SK-N-MC (cell line): ENCODE measurements around the gene RIC8A.
A peak's percentile ranks its signal among the peaks of the same experiment; 100 is the strongest.
"Not testable (repeated sequence)": the region's sequence is repeated elsewhere in the genome, so short reads cannot be mapped to it uniquely, and the experiment has no call there.

Experiments
- DNase-seq: peaks from one replicate; pipeline ENCODE4 v3.0.0-alpha.2; 2011; ENCODE audit warnings: low read depth, low spot score
- H3K27ac ChIP-seq: fragments of 200-600 bp; sonication (generic); 2 replicates; pipeline ENCODE4 v1.5.1; 2016; ENCODE audit warnings: mixed run types
- H3K36me3 ChIP-seq: fragments of 200-600 bp; sonication (generic); 2 replicates; pipeline ENCODE4 v1.6.1; 2017; ENCODE audit warnings: antibody characterized with exemption, low read length, mixed read lengths; ENCODE audit not compliant: insufficient read depth
- H3K4me3 ChIP-seq: fragments of 200-600 bp; sonication (generic); 2 replicates; pipeline ENCODE4 v1.5.1; 2016
- H3K9ac ChIP-seq: fragments of 200-600 bp; sonication (generic); 2 replicates; pipeline ENCODE4 v1.8.0; 2017; ENCODE audit warnings: mixed run types, mixed read lengths; ENCODE audit not compliant: insufficient read length
- H3K9me3 ChIP-seq: fragments of 200-600 bp; sonication (generic); 2 replicates; pipeline ENCODE4 v1.6.1; 2017; ENCODE audit warnings: low read depth, mild to moderate bottlenecking, antibody characterized with exemption, low read length, moderate library complexity, mixed read lengths
- EZH2 ChIP-seq: fragments of 200-600 bp; sonication (generic); IDR thresholded peaks from one replicate; pipeline ENCODE4 v1.6.1; 2017; ENCODE audit warnings: antibody characterized with exemption
- FOXP2 ChIP-seq: optimal IDR thresholded peaks from 2 replicates; pipeline ENCODE3; 2011; ENCODE audit warnings: mild to moderate bottlenecking, moderate library complexity; ENCODE audit not compliant: insufficient read depth; ENCODE audit errors: extremely low read length, control extremely low read depth
- POLR2AphosphoS5 ChIP-seq: IDR thresholded peaks from 2 replicates; pipeline ENCODE4 v1.6.1; 2012; ENCODE audit warnings: mild to moderate bottlenecking, low read depth, low read length, borderline replicate concordance

RIC8A gene

GRCh38 chr11:207208-207862 lies at the start of gene RIC8A, which contains the start of gene BET1L:
Gene RIC8A (plus strand): TSS chr11:207708. CDS start chr11:208855, 1,147 bp downstream.
Gene BET1L (minus strand): TSS chr11:207399. CDS start chr11:207321, 78 bp downstream.
- Histone ChIP-seq H3K36me3 (peaks cover 31% of the 10 kb centered on the region), H3K4me3 (peak within 1 kb of the TSS; percentile 96), H3K9me3 (no peaks in the 10 kb centered on the region), H3K27ac (peak within 1 kb of the TSS; percentile 97), H3K9ac (peak within 1 kb of the TSS; percentile 97)
- peak; percentile 33 for TF ChIP-seq FOXP2
- TF ChIP-seq POLR2AphosphoS5: peak; percentile 87
- TF ChIP-seq EZH2: no peak
- peak; percentile 91 for DNase-seq

- H3K4me3 ChIP-seq, H3K27ac ChIP-seq, H3K9ac ChIP-seq, DNase-seq, H3K36me3 ChIP-seq, H3K9me3 ChIP-seq: not testable (repeated sequence)
Measured at GRCh38 chr11:180242-180641, 27.3 kb upstream of the RIC8A start.

DNA sequence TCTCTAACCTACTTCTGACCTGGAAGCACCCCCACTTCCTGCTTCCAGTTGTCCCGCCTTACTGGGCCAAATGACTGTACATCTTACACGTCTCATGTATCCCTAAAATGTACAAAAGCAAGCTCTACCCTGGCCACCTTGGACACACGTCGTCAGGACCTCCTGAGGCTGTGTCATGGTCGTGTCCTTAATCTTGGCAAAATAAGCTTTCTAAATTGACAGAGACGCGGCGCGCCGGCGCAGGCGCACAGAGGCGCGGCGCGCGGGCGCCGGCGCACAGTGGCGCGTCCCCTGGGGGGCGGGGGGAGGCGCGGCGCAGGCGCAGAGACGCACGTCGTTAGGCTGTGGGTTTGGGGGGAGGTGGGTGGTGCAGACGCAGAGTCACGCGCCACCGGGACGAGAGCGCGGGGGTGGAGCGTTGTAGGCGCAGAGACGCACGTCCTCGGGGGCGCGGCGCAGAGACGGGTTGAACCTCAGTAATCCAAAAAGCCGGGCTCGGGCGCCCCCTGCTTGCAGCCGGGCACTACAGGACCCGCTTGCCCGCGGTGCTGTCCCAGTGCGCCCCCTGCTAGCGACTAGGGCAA lies 18.2 kb upstream of the RIC8A start:
- H3K27ac ChIP-seq, DNase-seq, H3K9ac ChIP-seq, H3K9me3 ChIP-seq, H3K36me3 ChIP-seq, H3K4me3 ChIP-seq: not testable (repeated sequence)

- not testable (repeated sequence) for H3K27ac ChIP-seq, DNase-seq, H3K36me3 ChIP-seq, H3K4me3 ChIP-seq, H3K9me3 ChIP-seq, H3K9ac ChIP-seq
Measured at GRCh38 chr11:189843-190311, 17.6 kb upstream of the RIC8A start.

DNA sequence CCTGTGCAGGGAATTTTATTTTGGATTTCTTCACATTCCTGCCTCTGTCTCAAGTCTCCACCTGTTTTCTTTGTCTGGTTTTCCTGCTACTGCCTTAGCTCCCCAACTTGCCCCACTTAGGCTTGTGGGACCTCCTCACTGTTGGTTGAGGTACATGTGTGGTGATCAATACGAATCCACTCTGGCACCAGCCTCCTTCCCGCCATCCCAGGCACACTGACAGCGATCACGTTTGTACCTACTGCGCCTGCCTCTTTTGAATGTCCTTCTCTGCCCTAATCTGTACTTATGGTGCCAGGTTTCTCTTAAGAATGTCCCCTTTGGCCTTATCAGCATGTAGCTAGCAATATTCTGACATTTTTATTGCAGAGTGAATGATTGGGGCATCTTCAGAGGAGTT lies 17.0 kb upstream of the RIC8A start:
- not testable (repeated sequence) for H3K9me3 ChIP-seq, H3K27ac ChIP-seq, H3K4me3 ChIP-seq, H3K36me3 ChIP-seq, H3K9ac ChIP-seq, DNase-seq

DNA sequence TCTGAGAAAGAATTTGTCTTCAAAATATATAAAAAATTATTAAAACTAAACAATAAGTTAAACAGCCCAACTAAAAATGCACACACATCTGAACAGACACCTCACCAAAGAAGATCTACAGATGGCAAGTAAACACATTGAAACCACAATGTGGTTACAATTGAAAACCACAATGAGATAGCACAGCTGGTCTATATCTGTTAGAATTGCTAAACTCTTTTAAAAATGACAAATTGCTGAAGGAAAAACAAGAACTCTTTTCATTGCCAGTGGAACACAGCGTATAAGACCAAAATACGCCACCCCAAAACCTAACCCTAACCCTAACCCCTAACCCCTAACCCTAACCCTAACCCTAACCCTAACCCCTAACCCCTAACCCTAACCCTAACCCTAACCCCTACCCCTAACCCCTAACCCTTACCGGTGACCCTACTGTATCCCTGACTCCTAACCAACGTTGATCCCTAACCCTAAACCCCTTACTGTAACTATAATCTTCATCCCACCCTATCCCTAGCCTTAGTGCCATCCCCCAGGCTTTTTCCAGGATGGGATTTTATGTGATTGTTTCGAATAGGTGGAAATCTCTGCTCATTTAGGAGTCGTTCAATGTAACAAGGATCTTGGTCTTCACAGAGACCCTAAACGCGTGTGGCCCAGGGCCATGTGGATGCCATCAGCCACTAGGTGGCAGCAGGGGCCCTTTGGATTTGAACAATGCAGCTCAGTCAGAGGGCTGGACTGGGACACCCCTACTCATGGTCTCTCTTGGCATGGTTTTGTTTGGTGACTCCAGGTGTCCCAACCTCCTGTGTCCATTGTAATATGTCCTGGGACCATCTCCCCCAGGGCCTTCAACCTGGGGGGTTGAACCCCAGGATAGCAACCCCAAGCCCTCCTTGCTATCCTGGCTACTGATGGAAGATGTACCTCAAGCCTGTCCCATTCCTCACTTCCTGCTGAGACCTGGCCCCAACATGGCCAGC lies 15.7 kb upstream of the RIC8A start:
- not testable (repeated sequence) for H3K27ac ChIP-seq, H3K9ac ChIP-seq, DNase-seq, H3K9me3 ChIP-seq, H3K36me3 ChIP-seq, H3K4me3 ChIP-seq

GRCh38 chr11:192674-193128 lies 14.8 kb upstream of the RIC8A start, which contains the start of gene SCGB1C1:
Gene SCGB1C1 (plus strand): TSS chr11:193078. CDS start chr11:193100, 22 bp downstream.
- H3K36me3 ChIP-seq, H3K4me3 ChIP-seq, H3K9ac ChIP-seq, H3K9me3 ChIP-seq, DNase-seq, H3K27ac ChIP-seq: not testable (repeated sequence)

DNA sequence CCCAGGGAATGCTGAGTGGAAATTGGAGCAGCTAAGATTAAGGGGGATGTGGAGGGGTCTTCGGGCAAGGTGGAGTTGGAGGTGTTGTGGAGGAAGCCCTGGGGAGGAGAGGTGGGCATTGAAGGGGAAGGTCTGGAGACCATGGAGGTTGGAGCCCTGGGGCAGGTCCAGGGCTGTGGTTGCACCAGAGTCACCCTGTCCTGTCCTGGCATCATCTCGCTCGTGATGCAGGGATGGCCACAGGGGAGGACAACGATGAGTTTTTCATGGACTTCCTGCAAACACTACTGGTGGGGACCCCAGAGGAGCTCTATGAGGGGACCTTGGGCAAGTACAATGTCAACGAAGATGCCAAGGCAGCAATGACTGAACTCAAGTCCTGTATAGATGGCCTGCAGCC lies 14.0 kb upstream of the RIC8A start:
- not testable (repeated sequence) for H3K9me3 ChIP-seq, H3K4me3 ChIP-seq, H3K27ac ChIP-seq, DNase-seq, H3K9ac ChIP-seq, H3K36me3 ChIP-seq
